GM19351 (cell line): ENCODE data around the gene M6PR.
A peak's percentile ranks its signal among the peaks of the same experiment; 100 is the strongest.
"Not testable (repeated sequence)": the region's sequence is repeated elsewhere in the genome, so short reads cannot be mapped to it uniquely, and the experiment has no call there.

Experiments
- ATAC-seq: cut with Tn5 transposase; IDR thresholded peaks from one replicate; pipeline ENCODE4 v1.9.1; 2021; ENCODE audit warnings: mild to moderate bottlenecking, moderate library complexity; ENCODE audit not compliant: unreplicated experiment

Gene M6PR

DNA sequence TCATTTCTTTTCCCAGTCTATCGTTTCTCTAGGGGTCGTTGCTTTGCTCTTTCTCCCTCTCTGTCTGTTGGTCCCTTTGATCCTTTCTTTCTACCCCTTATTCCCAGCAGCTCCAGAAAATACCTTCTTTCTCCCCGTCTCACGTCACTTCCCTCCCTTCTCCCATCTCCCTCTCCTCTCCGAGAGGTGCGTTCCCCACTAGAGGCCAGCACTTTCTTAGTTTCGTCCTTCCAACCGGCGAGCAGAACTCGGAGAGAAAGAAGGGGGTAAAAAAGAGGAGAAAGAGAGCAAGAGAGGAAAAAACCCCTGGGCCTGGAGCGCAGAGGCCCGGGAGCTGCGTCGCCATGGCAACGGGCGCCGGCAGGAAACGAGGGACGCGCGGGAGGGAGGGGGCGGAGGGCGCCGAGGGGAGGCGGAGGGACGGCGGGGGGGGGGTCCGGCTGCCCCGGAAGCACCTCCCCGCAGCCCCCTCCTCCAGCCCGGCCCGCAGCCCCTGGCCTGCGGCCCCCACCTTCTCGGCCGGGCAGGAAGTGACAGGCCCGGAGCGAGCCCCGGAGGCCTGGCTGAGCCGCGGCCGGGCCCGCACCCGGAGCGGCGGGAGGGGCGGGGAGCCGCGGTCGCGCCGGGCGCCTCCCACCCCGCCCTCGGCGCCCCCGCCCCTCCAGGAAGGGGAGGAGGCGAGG is 35.3 kb downstream of the M6PR start, which contains the start of gene PHC1:
TSS of gene PHC1 (plus strand) at position 477 of the 683 bp plus-strand sequence. CDS start 3,169 bp downstream, outside the sequence.
- peak; percentile 62 for ATAC-seq

DNA sequence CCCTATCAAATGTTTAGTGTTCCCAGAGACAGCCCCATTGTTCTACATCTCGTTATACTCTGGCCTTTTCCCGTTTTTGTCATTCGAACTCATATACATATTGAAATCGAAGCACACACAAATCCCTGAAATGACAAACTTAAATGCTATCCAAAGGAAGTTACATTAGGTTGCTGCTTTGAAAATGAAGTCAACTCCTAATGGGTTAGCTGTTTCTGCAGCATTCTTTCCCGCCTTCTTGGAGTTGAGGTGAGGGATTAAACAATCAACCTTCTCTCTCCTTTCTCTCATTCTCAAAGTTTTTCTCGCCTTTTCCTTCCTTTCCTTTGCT is 35.8 kb downstream of the M6PR start:
- no peak for ATAC-seq

DNA sequence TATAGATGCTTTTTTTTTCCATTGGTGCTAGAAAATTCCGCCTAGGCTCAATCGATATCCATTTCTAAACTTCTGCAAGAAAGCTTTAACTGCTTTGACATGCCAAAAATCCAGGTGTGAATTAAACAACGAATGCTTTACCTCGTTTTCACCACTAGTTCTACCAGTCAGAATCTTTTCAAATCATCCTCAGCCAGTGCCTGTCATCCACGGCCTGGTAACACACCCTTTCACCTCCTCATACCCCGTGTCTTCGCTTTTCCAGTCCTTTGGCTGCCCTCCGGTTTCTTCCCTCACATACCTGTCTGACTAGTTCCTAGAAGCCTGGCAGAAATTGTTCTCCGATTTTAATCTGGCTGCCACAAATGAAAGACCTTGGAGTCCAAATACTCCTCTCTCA is 36.5 kb downstream of the M6PR start:
- ATAC-seq, result no peak

DNA sequence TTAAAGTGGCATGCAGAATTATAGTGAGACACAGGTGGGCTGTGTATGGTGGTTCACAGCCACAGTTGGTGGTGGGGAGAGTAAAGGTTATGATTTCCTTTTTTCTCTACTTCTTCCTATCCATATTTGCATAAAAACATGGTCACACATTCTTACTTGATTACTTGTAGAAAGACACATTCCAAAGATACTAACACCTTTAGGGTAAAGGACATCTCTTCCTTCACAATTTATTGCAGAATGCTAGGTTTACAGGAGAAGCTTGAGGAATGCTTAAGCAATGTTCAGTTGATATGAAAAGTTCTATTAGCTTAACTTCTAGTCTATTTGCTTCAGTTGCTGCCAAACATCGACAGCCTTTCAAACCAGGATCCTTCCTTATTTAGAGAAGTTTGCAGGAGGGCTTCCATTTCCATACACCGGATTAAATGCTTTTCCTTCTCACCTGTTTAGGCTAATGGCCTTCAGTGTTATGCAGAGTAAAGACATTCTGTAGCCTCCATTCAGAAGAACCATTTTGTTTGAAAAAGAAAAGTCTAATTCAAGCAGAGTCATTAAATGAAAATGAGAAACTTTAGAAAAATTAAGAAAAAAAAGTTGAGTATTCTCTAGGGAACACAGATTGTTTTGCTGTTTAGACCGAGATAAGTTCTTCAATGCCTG is 37.7 kb downstream of the M6PR start:
- no peak for ATAC-seq

DNA sequence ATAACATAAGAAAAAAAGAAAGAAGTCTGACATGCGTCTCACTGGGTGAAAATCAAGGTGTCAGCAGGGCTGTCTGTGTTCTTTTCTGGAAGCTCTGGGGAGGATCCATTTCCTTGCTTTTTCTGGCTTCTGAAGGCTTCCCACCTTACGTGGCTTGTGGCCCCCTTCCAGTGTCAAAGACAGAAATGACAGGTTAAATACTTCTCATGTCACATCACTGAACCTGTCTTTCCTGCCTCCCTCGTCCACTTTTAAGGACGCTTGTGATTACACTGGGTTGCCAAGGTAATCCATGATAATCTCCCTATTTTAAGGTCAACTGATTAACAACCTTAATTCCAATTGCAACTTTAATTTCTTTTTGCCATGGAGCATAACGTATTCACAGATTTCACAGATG is 39.7 kb downstream of the M6PR start:
- no peak for ATAC-seq

DNA sequence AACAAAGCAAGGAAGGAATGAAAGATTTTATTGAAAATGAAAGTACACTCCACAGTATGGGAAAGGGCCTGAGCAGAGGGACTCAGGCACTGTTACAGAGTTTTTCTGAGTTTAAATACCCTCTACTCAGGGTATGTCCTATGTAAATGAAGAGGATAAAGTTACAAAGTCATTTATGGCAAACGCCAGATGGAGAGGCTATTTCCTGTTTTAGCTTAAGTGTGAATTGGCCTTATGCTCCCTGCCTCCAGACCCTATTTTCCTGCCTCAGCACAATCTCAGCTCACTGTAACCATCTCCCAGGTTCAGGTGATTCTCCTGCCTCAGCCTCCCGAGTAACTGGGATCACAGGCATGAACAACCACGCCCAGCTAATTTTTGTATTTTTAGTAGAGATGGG is 41.9 kb downstream of the M6PR start:
- no peak for ATAC-seq

DNA sequence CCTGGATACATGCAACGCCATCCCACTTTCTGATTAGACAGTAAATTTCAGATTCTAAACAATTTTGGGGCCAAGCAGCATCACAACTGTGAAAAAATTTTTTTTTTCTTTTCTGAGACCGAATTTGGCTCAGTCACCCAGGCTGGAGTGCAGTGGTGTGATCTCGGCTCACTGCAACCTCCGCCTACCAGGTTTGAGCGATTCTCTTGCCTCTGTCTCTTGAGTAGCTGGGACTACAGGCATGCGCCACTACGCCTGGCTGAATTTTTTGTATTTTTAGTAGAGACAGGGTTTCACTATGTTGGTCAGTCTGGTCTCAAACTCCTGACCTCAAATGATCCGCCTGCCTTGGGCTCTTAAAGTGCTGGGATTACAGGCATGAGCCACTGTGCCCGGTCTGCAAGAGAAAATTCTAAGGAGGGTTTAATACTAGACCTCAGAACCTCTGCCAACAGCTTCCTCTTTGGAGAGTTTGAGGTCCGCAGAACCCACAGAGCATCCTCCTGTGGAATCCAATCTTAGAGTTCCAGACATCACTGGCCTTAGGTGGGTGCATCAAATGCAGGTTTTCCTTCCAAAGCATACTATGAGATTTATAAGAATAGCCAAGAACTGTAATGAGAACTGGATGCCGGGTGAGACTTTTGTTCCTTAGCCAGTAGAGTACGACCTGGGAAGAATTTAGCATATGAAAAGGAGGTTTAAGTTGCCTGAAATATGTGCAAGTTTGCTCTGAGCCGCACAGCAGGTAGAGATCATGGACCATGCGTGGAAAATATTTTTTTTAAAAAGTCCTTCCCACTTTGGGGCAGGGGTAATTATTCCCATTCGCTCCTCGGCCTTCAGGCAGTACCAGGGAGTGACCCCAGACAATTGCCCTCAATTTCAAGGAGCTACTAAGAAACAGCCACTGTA is 42.9 kb downstream of the M6PR start:
- no peak for ATAC-seq

DNA sequence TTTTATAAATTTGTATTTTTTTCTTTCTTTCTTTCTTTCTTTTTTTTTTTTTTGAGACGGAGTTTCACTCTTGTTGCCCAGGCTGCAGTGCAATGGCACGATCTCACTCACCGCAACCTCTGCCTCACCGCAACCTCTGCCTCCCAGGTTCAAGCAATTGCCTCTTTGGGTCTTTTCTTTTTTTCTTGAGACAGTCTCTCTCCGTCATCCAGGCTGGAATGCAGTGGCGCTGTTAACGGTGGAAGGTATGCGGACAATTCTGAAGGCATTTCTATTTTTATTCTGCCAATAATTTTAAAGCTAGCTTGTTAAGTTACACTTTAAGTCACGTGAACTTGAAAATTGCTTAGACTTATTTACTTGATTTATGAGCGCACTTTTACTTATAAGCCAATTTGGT is 43.9 kb downstream of the M6PR start:
- no peak for ATAC-seq

DNA sequence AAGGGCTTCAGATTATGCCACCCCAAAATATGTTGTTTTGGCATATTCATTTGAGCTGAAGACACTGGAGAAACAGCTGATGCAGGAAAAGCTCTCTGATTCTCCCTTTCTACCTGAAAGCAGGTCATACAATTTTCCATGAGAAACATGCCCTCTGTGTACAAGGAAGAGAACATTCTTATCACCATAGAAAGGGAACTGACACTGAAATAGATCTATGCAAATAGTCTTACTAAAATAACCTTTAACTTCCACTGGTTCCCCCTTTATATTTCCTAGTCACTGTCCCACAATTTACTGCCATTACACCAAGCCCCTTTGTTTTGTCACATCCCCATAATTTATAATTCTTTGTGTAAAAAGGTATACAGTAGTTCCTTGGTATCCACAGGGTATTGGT is 44.8 kb downstream of the M6PR start:
- ATAC-seq, result no peak

DNA sequence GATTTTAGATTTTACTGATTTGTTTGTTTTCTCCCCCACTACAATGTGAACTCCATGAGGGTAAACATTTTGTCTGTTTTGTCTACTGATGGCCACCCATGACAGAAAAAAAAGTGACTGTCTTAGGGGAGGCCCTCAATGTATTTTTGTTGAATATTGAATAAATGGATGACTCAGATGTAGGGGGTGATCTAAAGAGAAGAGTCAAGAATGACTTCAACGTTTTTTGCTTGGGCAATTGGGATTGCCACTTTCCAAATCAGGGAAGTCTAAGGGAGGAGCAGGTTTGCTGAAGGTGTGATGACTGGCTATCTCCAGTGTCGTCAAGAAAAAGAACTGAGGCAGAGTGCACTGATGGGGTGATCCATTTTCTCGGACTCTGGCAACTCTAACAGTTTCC is 45.8 kb downstream of the M6PR start:
- no peak for ATAC-seq

DNA sequence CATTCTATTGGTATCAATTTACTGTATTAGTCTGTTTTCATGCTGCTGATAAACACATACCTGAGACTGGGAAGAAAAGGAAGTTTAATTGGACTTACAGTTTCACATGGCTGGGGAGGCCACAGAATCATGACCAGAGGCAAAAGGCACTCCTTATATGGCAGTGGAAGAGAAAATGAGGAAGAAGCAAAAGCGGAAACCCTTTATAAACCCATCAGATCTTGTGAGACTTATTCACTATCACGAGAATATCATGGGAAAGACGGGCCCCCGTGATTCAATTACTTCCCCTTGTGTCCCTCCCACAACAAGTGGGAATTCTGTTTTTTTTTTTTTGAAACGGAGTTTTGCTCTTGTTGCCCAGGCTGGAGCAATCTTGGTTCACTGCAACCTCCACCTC is 46.7 kb downstream of the M6PR start:
- not testable (repeated sequence) for ATAC-seq

DNA sequence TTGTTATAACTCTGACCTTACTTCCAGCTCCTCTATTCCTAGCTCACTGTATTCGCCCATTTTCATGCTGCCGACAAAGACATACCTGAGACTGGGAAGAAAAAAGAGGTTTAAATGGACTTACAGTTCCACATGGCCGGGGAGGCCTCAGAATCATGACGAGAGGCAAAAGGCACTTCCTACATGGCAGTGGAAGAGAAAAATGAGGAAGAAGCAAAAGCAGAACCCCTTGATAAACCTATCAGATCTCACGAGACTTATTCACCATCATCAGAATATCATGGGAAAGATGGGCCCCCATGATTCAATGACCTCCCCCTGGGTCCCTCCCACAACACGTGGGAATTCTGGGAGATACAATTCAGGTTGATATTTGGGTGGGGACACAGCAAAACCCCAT is 49.6 kb downstream of the M6PR start:
- ATAC-seq, result no peak

DNA sequence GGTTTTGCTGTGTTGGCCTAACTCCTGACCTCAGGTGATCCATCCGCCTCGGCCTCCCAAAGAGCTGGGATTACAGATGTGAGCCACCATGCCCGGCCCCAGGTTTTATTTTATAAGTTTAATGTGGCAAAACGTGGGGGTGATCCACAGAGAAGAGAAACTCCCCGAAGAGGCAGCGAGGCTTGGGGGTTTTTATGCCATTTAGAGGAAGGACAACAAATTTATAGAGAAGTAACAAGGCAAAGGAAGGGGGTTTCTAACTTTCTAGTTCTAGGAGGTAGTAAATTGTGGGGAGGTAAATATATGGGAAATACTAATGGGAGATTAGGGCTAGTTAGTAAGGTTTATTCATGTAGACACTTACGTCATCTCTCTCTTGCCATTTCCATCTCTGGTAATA is 52.4 kb downstream of the M6PR start:
- ATAC-seq, result no peak

DNA sequence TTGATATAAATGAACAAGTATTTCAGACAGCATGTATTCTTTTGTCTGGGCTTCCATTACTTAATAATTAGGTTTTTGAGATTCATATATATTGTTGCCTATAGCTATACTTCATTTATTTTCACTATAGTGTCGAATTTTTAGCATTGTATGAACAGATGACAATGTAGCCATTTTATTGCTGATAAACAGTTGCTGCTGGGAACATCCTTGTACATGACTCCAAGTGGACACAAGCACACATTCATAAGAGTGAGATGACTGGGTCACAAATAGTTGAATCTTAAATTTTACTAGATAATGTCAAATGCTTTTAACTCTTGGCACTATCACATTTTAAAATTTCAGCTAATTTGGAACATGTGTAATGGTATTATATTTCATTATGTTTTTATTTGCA is 54.5 kb downstream of the M6PR start:
- no peak for ATAC-seq

DNA sequence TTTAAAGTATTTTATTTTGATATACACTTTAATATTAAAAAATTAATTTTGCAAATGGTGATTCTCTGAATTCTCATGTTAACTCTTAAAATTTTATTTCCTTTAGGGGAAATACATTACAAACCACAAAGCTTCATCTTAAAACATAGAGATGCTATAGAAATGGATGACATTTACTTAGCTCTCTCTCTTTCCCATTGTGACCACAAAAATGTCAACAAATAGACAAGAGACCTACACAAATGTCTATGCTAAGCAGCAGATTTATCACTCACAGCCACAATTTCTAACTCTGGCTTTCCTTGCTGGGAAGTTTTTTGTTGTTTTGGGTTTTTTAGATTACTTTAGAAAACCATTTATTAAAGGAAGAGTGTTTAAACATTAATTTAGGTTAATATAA is 55.1 kb downstream of the M6PR start:
- ATAC-seq, result no peak

DNA sequence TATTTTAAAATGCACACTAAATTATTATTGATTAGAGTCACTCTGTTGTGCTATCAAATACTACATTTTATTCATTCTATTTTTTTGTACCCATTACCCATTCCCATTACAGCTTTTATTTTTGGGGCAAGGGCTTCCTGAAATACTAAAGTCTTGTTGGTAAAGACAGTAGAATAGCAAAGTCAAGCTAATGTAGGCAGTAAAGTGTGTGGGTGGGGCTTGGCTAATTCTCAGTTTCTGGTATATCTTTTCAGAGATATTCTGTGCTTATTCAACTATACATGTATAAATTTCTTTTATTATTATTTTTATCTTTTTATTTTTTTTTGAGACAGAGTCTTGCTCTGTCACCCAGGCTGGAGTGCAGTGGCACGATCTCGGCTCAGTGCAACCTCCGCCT is 57.5 kb downstream of the M6PR start:
- ATAC-seq, result no peak
